Gastroesophageal sphincter (tissue), 3 donors: ENCODE data around the gene IGSF6.

Source experiments
- CTCF ChIP-seq, 4 experiments: fragments of 200-600 bp in 2 of 4; fragments of 450-650 bp in 2 of 4; sonication (generic) in 1 of 4; IDR thresholded peaks; one replicate each; pipeline ENCODE4 v1.5.1; 2017 to 2019; ENCODE audit warnings: antibody characterized with exemption in 4 of 4, mild to moderate bottlenecking in 2 of 4, moderate library complexity in 2 of 4
- EP300 ChIP-seq: sonication (generic); formaldehyde crosslinking; IDR thresholded peaks from one replicate; pipeline ENCODE4 v1.6.1; 2017; ENCODE audit warnings: antibody characterized with exemption, mild to moderate bottlenecking

- TF ChIP-seq CTCF (IDR thresholded peaks at IDR 0.05) (no peak), EP300 (no peak)
Observed at GRCh38 chr16:21634216-21634615, 18.2 kb downstream of the IGSF6 start.
